Type B pancreatic cell (in vitro differentiated cells): ENCODE measurements around the gene GAPDH. TPM values are rescaled to one million over a fixed set of nuclear protein-coding genes. Genes with fewer than 3 reads are reported as not detected.

Experiments used
- DNase-seq: peaks from one replicate; pipeline ENCODE4 v3.0.0; 2021; ENCODE audit warnings: mixed read lengths; ENCODE audit not compliant: unreplicated experiment; ENCODE audit errors: extremely low spot score
- H3K27ac Mint-ChIP-seq: 2 replicates; pipeline ENCODE4 v1.8.0; 2021; ENCODE audit warnings: mild to moderate bottlenecking, mixed read lengths
- H3K27me3 Mint-ChIP-seq: 2 replicates; pipeline ENCODE4 v1.8.0; 2021; ENCODE audit warnings: mixed read lengths
- H3K36me3 Mint-ChIP-seq: 2 replicates; pipeline ENCODE4 v1.8.0; 2021; ENCODE audit warnings: mixed read lengths
- H3K4me1 Mint-ChIP-seq: one replicate; pipeline ENCODE4 v1.8.0; 2021; ENCODE audit warnings: mixed read lengths; ENCODE audit not compliant: unreplicated experiment
- H3K4me3 Mint-ChIP-seq: 2 replicates; pipeline ENCODE4 v1.8.0; 2021; ENCODE audit warnings: mild to moderate bottlenecking, mixed read lengths
- H3K9me3 Mint-ChIP-seq: 2 replicates; pipeline ENCODE4 v1.8.0; 2021; ENCODE audit warnings: mixed read lengths
- total RNA-seq: library from RNA; stranded (reverse); gene quantifications from 2 replicates; pipeline ENCODE4 v1.2.1, GENCODE V29; 2021; ENCODE audit warnings: low replicate concordance
- TF ChIP-seq, protein P1 (sequence below): fragments of 200-600 bp; sonication (generic); conservative IDR thresholded peaks from 2 replicates; pipeline ENCODE4 v1.5.0; 2021; ENCODE audit warnings: antibody characterized with exemption, mild to moderate bottlenecking

The GAPDH gene
- total RNA-seq, 1 donor from 2014 or later = 2,317 TPM

DNA sequence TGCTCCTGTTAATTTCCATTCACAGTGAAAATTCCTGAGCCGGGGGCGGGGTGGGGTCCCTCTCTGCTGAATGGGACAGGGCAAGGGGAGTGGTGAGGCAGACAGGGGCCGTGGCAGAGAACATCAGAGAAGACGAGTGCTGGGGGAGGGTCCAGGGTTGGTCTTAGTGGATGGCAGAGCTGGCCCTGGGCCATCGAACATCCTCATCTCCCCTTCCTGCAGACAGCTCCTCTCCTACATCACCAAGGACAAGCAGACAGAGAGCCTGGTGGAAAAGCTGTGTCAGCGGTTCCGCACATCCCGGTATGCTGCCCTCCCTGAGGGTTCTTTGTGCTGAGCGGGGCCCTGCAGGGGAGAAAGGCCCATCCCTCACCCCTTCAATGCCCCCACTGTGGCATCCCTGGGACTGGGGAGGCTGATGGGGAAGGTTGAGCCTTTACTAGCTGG lies 5.0 kb upstream of the GAPDH start:
- DNase-seq = no peak
- TF ChIP-seq, protein P1, sequence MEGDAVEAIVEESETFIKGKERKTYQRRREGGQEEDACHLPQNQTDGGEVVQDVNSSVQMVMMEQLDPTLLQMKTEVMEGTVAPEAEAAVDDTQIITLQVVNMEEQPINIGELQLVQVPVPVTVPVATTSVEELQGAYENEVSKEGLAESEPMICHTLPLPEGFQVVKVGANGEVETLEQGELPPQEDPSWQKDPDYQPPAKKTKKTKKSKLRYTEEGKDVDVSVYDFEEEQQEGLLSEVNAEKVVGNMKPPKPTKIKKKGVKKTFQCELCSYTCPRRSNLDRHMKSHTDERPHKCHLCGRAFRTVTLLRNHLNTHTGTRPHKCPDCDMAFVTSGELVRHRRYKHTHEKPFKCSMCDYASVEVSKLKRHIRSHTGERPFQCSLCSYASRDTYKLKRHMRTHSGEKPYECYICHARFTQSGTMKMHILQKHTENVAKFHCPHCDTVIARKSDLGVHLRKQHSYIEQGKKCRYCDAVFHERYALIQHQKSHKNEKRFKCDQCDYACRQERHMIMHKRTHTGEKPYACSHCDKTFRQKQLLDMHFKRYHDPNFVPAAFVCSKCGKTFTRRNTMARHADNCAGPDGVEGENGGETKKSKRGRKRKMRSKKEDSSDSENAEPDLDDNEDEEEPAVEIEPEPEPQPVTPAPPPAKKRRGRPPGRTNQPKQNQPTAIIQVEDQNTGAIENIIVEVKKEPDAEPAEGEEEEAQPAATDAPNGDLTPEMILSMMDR = no peak
- no peaks in the 10 kb centered on the region for H3K27me3 Mint-ChIP-seq
- H3K9me3 Mint-ChIP-seq = no peaks in the 10 kb centered on the region
- H3K4me1 Mint-ChIP-seq = peaks cover 23% of the 10 kb centered on the region
- H3K27ac Mint-ChIP-seq = peak overlapping the region; percentile 100
- H3K4me3 Mint-ChIP-seq = peak overlapping the region; percentile 61
- peaks cover 60% of the 10 kb centered on the region for H3K36me3 Mint-ChIP-seq

DNA sequence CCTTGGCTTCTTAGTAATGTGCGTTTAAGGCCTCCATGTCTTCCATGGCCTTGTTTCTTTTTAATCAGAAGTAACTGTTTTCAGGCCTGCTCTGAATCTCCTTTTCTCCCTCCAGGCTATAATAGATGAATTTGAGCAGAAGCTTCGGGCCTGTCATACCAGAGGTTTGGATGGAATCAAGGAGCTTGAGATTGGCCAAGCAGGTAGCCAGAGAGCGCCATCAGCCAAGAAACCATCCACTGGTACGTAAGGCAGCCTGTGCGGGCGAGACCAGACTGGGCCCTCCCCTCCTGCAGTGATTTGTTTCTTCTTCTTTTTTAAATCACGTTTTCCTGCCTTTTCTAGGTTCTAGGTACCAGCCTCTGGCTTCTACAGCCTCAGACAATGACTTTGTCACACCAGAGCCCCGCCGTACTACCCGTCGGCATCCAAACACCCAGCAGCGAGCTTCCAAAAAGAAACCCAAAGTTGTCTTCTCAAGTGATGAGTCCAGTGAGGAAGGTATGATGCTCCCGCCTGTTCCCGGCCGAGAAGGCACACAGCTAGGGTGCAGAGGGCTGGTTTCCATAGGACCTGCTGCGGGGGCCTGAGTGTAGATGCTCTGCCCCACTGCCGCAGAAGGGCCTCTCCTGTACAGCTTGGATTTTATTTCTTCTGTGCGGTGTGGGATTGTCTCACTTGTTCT lies 3.6 kb upstream of the GAPDH start:
- Mint-ChIP-seq H3K4me1 (peaks cover 23% of the 10 kb centered on the region), H3K27ac (peak overlapping the region; percentile 100)
- TF ChIP-seq, protein P1 = no peak

DNA sequence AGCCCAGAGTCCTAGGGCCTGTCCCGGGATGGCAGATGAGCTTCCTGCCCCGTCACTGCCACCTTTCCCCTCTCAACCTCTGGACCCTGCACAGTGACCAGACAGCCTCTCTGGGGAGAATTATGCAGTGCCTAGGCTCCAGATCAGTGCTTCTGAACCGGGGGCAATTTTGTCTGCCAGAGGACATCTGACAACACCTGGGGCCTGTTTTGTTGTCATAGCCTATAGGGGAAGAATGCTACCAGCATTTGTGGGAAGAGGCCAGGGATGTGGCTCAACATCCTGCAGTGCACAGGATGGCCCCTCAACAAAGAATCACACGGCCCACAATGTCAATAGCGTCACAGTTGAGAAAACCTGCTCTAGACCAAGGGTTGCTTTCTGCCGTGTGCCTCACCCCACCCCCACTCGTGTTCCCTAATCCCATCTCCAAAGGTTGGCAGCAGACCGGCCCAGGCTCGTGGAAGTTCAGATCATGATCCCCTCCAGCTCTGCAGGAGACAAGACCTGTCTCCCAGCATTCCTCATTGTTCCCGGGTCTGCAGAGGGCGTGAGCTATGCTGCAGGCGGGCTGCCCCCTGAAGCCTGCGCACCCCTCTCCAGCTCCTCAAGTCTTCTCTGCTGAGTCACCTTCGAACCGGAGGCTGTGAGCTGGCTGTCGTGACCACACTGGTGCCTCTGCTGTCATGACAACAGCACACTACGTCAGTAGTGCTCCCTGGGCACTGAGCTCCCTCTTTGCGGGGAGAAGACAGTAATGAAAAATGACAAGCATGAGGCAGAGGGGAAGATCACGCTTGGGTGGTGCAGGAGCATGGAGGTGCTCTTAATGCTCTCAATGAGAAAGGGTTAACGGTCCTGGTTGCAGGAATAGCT lies 2.0 kb upstream of the GAPDH start:
- Mint-ChIP-seq H3K27ac (peak overlapping the region; percentile 100), H3K4me3 (peak overlapping the region; percentile 97), H3K9me3 (no peaks in the 10 kb centered on the region), H3K36me3 (peaks cover 53% of the 10 kb centered on the region), H3K4me1 (peaks cover 28% of the 10 kb centered on the region), H3K27me3 (peaks cover 2% of the 10 kb centered on the region)
- TF ChIP-seq, protein P1 = no peak
- DNase-seq = no peak

More for the DNA sequence above, 3.6 kb upstream of the GAPDH start:
- peaks cover 2% of the 10 kb centered on the region for H3K27me3 Mint-ChIP-seq
- H3K36me3 Mint-ChIP-seq = peaks cover 58% of the 10 kb centered on the region
- no peak for DNase-seq
- no peaks in the 10 kb centered on the region for H3K9me3 Mint-ChIP-seq
- H3K4me3 Mint-ChIP-seq = no peak overlapping the region

DNA sequence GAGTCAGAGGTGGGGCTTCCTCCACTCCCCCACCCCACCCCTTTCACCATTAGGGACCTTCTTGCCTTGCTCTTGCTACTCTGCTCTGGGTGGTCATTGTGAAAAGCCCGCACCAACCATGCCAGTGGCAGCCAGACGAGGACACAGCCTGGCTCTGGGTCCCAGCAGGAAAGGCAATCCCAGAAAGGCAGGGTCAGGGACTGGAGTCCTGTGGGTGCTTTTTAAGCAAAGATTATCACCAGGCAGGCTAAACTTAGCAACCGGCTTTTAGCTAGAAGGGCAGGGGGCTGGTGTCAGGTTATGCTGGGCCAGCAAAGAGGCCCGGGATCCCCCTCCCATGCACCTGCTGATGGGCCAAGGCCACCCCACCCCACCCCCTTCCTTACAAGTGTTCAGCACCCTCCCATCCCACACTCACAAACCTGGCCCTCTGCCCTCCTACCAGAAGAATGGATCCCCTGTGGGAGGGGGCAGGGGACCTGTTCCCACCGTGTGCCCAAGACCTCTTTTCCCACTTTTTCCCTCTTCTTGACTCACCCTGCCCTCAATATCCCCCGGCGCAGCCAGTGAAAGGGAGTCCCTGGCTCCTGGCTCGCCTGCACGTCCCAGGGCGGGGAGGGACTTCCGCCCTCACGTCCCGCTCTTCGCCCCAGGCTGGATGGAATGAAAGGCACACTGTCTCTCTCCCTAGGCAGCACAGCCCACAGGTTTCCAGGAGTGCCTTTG lies 1.2 kb upstream of the GAPDH start:
- Mint-ChIP-seq H3K4me3 (peak overlapping the region; percentile 97), H3K36me3 (peaks cover 56% of the 10 kb centered on the region), H3K27ac (peak overlapping the region; percentile 100), H3K4me1 (peaks cover 35% of the 10 kb centered on the region), H3K27me3 (peaks cover 6% of the 10 kb centered on the region), H3K9me3 (no peaks in the 10 kb centered on the region)
- TF ChIP-seq, protein P1 = no peak
- no peak for DNase-seq

DNA sequence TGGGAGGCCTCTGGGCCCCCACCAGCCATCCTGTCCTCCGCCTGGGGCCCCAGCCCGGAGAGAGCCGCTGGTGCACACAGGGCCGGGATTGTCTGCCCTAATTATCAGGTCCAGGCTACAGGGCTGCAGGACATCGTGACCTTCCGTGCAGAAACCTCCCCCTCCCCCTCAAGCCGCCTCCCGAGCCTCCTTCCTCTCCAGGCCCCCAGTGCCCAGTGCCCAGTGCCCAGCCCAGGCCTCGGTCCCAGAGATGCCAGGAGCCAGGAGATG lies 729 bp upstream of the GAPDH start:
- peaks cover 6% of the 10 kb centered on the region for H3K27me3 Mint-ChIP-seq

More for the DNA sequence above, 729 bp upstream of the GAPDH start:
- DNase-seq = no peak
- peaks cover 35% of the 10 kb centered on the region for H3K4me1 Mint-ChIP-seq
- H3K4me3 Mint-ChIP-seq = peak overlapping the region; percentile 97
- H3K27ac Mint-ChIP-seq = peak overlapping the region; percentile 100
- TF ChIP-seq, protein P1 = no peak
- peaks cover 55% of the 10 kb centered on the region for H3K36me3 Mint-ChIP-seq
- H3K9me3 Mint-ChIP-seq = no peaks in the 10 kb centered on the region
